H1 (cell line): ENCODE measurements around the gene ST8SIA5. TPM values are rescaled to one million over a fixed set of nuclear protein-coding genes. Genes with fewer than 3 reads are reported as not detected.

Source experiments
- CTCF ChIA-PET: fragments of 300-600 bp; sonication (Branson Sonifier 250); formaldehyde crosslinking; loops from one replicate; lab custom pipeline; 2021; ENCODE audit not compliant: partially characterized antibody; lab: Charles Lee
- POLR2A ChIA-PET: fragments of 300-600 bp; sonication (Branson Sonifier 250); formaldehyde crosslinking; loops from one replicate; lab custom pipeline; 2021; ENCODE audit warnings: inconsistent platforms; ENCODE audit not compliant: partially characterized antibody; lab: Charles Lee
- DNase-seq, 2 experiments: peaks; one replicate each; pipeline versions ENCODE4 v3.0.0 to v3.0.0-alpha.2; 2010 to 2022; ENCODE audit warnings: low spot score in 2 of 2, low read depth in 1 of 2, mixed read lengths in 1 of 2
- FAIRE-seq: peaks from 2 replicates; lab custom pipeline; 2011; peaks lifted over from hg19 to GRCh38; lab: Jason Lieb, UNC
- H2AFZ ChIP-seq: 2 replicates; pipeline ENCODE4 v1.8.1; 2012; ENCODE audit warnings: low read length, inconsistent platforms
- H2AK5ac ChIP-seq: 2 replicates; pipeline ENCODE4 v1.6.1; 2013; ENCODE audit warnings: low read depth, low read length
- H2BK120ac ChIP-seq: replicated peaks from 2 replicates; pipeline ENCODE3; 2013; ENCODE audit warnings: low read depth, low read length, inconsistent platforms
- H2BK12ac ChIP-seq: 2 replicates; pipeline ENCODE4 v1.6.1; 2013; ENCODE audit warnings: low read depth, low read length
- H2BK15ac ChIP-seq: 2 replicates; pipeline ENCODE4 v1.6.1; 2013; ENCODE audit warnings: low read length
- H2BK20ac ChIP-seq: 2 replicates; pipeline ENCODE4 v1.6.1; 2013; ENCODE audit warnings: low read length
- H2BK5ac ChIP-seq: 2 replicates; pipeline ENCODE4 v1.6.1; 2013; ENCODE audit warnings: low read depth, low read length
- H3K14ac ChIP-seq: 2 replicates; pipeline ENCODE4 v1.6.1; 2013; ENCODE audit warnings: inconsistent platforms; ENCODE audit not compliant: insufficient read length
- H3K18ac ChIP-seq: 2 replicates; pipeline ENCODE4 v1.6.1; 2013; ENCODE audit warnings: low read length; ENCODE audit errors: extremely low read depth
- H3K23ac ChIP-seq: 2 replicates; pipeline ENCODE4 v1.6.1; 2013; ENCODE audit warnings: inconsistent platforms; ENCODE audit not compliant: insufficient read length
- H3K23me2 ChIP-seq: 2 replicates; pipeline ENCODE4 v1.6.1; 2013; ENCODE audit warnings: low read depth, low read length
- H3K27ac ChIP-seq: 2 replicates; pipeline ENCODE4 v1.6.1; 2011; ENCODE audit warnings: low read depth, low read length, inconsistent platforms
- H3K27me3 ChIP-seq, 4 experiments: replicated peaks in 1 of 4; 1 replicate in 1 of 4; 2 replicates in 3 of 4; pipeline versions ENCODE4 v1.6.1 to v1.8.1; 2011 to 2013; ENCODE audit warnings: low read length in 3 of 4, mild to moderate bottlenecking in 3 of 4, inconsistent platforms in 2 of 4, mixed read lengths in 2 of 4, moderate library complexity in 1 of 4; ENCODE audit not compliant: control insufficient read depth in 3 of 4, insufficient read depth in 3 of 4; ENCODE audit errors: extremely low read depth in 1 of 4
- H3K36me3 ChIP-seq, 4 experiments: 2 replicates each; pipeline versions ENCODE4 v1.6.1 to v1.8.1; 2011 to 2013; ENCODE audit warnings: mild to moderate bottlenecking in 4 of 4, low read length in 3 of 4, moderate library complexity in 2 of 4, control low read depth in 1 of 4, inconsistent platforms in 1 of 4; ENCODE audit not compliant: insufficient read depth in 4 of 4, control insufficient read depth in 2 of 4
- H3K4ac ChIP-seq: replicated peaks from 2 replicates; pipeline ENCODE3; 2013; ENCODE audit warnings: low read length, low read depth, mixed read lengths, inconsistent platforms; ENCODE audit not compliant: insufficient read length
- H3K4me1 ChIP-seq, 4 experiments: replicated peaks in 1 of 4; 1 replicate in 1 of 4; 2 replicates in 3 of 4; pipeline versions ENCODE4 v1.6.1 to v1.8.1; 2011 to 2013; ENCODE audit warnings: low read length in 3 of 4, inconsistent platforms in 2 of 4, mixed read lengths in 1 of 4; ENCODE audit not compliant: insufficient read depth in 4 of 4, control insufficient read depth in 3 of 4
- H3K4me2 ChIP-seq, 2 experiments: 2 replicates each; pipeline versions ENCODE4 v1.6.1 to v1.8.1; 2011 to 2013; ENCODE audit warnings: low read depth in 2 of 2, low read length in 2 of 2, control low read depth in 1 of 2, inconsistent platforms in 1 of 2, mild to moderate bottlenecking in 1 of 2; ENCODE audit not compliant: insufficient read depth in 1 of 2
- H3K4me3 ChIP-seq, 4 experiments: fragments of 200-600, 300-600 bp in 1 of 4; sonication (generic), shearing (Covaris generic), sonication (Bioruptor Twin) in 1 of 4; 2 replicates each; pipeline versions ENCODE4 v1.5.1 to v1.8.1; 2011 to 2016; ENCODE audit warnings: low read length in 4 of 4, low read depth in 3 of 4, control low read depth in 2 of 4, inconsistent platforms in 2 of 4, mild to moderate bottlenecking in 2 of 4, mixed read lengths in 1 of 4, moderate library complexity in 1 of 4; ENCODE audit not compliant: insufficient read depth in 2 of 4; ENCODE audit errors: extremely low read depth in 1 of 4
- H3K56ac ChIP-seq: replicated peaks from 2 replicates; pipeline ENCODE3; 2013; ENCODE audit warnings: low read depth, mild to moderate bottlenecking, mixed read lengths, low read length, inconsistent platforms; ENCODE audit not compliant: insufficient read length
- H3K79me1 ChIP-seq: 2 replicates; pipeline ENCODE4 v1.6.1; 2013; ENCODE audit warnings: low read depth, low read length, control low read depth
- H3K79me2 ChIP-seq, 2 experiments: 2 replicates each; pipeline versions ENCODE4 v1.6.1 to v1.8.1; 2012 to 2013; ENCODE audit warnings: low read length in 2 of 2, mild to moderate bottlenecking in 2 of 2, inconsistent platforms in 1 of 2; ENCODE audit not compliant: insufficient read depth in 2 of 2, control insufficient read depth in 1 of 2
- H3K9ac ChIP-seq, 4 experiments: replicated peaks in 1 of 4; 1 replicate in 1 of 4; 2 replicates in 3 of 4; pipeline versions ENCODE4 v1.6.1 to v1.8.1; 2011 to 2013; ENCODE audit warnings: low read depth in 3 of 4, low read length in 3 of 4, control low read depth in 2 of 4, mild to moderate bottlenecking in 2 of 4, moderate library complexity in 2 of 4, inconsistent platforms in 1 of 4; ENCODE audit errors: extremely low read depth in 1 of 4
- H3K9me3 ChIP-seq, 2 experiments: 2 replicates each; pipeline versions ENCODE4 v1.6.1 to v1.8.1; 2012 to 2013; ENCODE audit warnings: mild to moderate bottlenecking in 2 of 2, moderate library complexity in 2 of 2, control low read depth in 1 of 2, inconsistent platforms in 1 of 2, low read depth in 1 of 2, low read length in 1 of 2, mixed read lengths in 1 of 2; ENCODE audit not compliant: insufficient read depth in 2 of 2
- H4K20me1 ChIP-seq, 2 experiments: replicated peaks in 1 of 2; 2 replicates each; pipeline versions ENCODE3 to v1.8.1; 2011 to 2013; ENCODE audit warnings: inconsistent platforms in 2 of 2, low read length in 2 of 2, mild to moderate bottlenecking in 1 of 2; ENCODE audit not compliant: insufficient read depth in 2 of 2, control insufficient read depth in 1 of 2
- H4K5ac ChIP-seq: 2 replicates; pipeline ENCODE4 v1.6.1; 2013; ENCODE audit warnings: low read length, low read depth, mixed read lengths, inconsistent platforms; ENCODE audit not compliant: insufficient read length
- H4K8ac ChIP-seq: 2 replicates; pipeline ENCODE4 v1.8.0; 2013; ENCODE audit warnings: mild to moderate bottlenecking, moderate library complexity, low read length, inconsistent platforms; ENCODE audit not compliant: insufficient read depth; ENCODE audit errors: extremely low read depth
- H4K91ac ChIP-seq: replicated peaks from 2 replicates; pipeline ENCODE3; 2013; ENCODE audit warnings: low read length, mixed read lengths, inconsistent platforms; ENCODE audit not compliant: insufficient read length
- HDAC2 ChIP-seq, 2 experiments: fragments of 300-600 bp in 1 of 2; sonication (generic) in 1 of 2; IDR thresholded peaks; 2 replicates each; pipeline ENCODE4 v1.6.1; 2011 to 2012; ENCODE audit warnings: low read depth in 2 of 2, low read length in 2 of 2, mild to moderate bottlenecking in 2 of 2, moderate library complexity in 2 of 2, borderline replicate concordance in 1 of 2, inconsistent platforms in 1 of 2
- NRF1 ChIP-seq: IDR thresholded peaks from 2 replicates; pipeline ENCODE4 v1.6.1; 2011; ENCODE audit warnings: mild to moderate bottlenecking, low read depth, low read length, improper control_type of control experiment
- WGBS, 2 experiments: shearing (Covaris generic) in 1 of 2; methylation state at CpG; one replicate each; pipeline versions ENCODE4 v1.1.6 to v1.1.7; 2013 to 2015; ENCODE audit warnings: low lambda C conversion rate in 2 of 2, mixed read lengths in 2 of 2, inconsistent platforms in 1 of 2, low coverage in 1 of 2, missing lambda C conversion rate in 1 of 2; ENCODE audit not compliant: insufficient replicate concordance in 2 of 2, insufficient coverage in 1 of 2, insufficient read length in 1 of 2; ENCODE audit errors: extremely low coverage in 1 of 2, missing lambda C conversion rate in 1 of 2; 5-methylcytosine and 5-hydroxymethylcytosine counted together
- polyA plus RNA-seq, 7 experiments: library from polyadenylated mRNA; depleted of rRNA in 3 of 7; stranded (reverse) in 5 of 7; unstranded in 2 of 7; fragments of >200 nt in 5 of 7; fragments of 200-250 nt in 2 of 7; gene quantifications; 1 replicate in 5 of 7; 2 replicates in 1 of 7; 4 replicates in 1 of 7; pipeline versions ENCODE4 v1.2.1 to v1.2.3, GENCODE V29; 2011 to 2013; ENCODE audit warnings: missing spikeins in 2 of 7, mixed read lengths in 2 of 7
- total RNA-seq: library from RNA; stranded (reverse); fragmentation: NEBNext Ultra II Directional; extraction: Animal tissue kit (Norgen Biotek cat#: 25700); gene quantifications from 2 replicates; pipeline ENCODE4 v1.2.1, GENCODE V29; 2021

ST8SIA5 gene
- total and polyA plus RNA-seq, 2 of the 8 experiments (the other 6 are each of a cell fraction or from before 2014, with no cell fraction given), result 2.4 to 6.3 TPM

GRCh38 chr18:46789088-46789487 is 32.2 kb upstream of the ST8SIA5 start:
- H3K4me3 ChIP-seq, result no peak overlapping the region
- H2BK15ac ChIP-seq, result no peak overlapping the region
- H3K56ac ChIP-seq, result no peak overlapping the region
- no peak overlapping the region for H4K91ac ChIP-seq
- H3K27ac ChIP-seq, result no peak overlapping the region
- 85% methylated on average over 4 of the region's 4 CpGs; no CpG with 5 or more reads in 1 of the 2 experiments for WGBS, 2 experiments
- H3K79me1 ChIP-seq, result no peaks in the 10 kb centered on the region
- H4K20me1 ChIP-seq, result no peaks in the 10 kb centered on the region
- H2BK20ac ChIP-seq, result no peak overlapping the region
- H3K23ac ChIP-seq, result no peak overlapping the region
- no peak overlapping the region for H2AK5ac ChIP-seq
- no peak overlapping the region for H4K5ac ChIP-seq
- H3K23me2 ChIP-seq, result no peaks in the 10 kb centered on the region
- FAIRE-seq, result no peak
- POLR2A ChIA-PET, result no interaction called here
- CTCF ChIA-PET, result interaction anchor here (0.7 kb wide), 1 partner anchor 23 kb away, joined by 5 read pairs; no protein-coding TSS in a partner anchor
- H3K9me3 ChIP-seq, result peaks cover 5 to 9% of the 10 kb centered on the region in 2 experiments; a peak in 3 of 4 replicates
- H3K14ac ChIP-seq, result no peak overlapping the region
- H3K79me2 ChIP-seq, result no peaks in the 10 kb centered on the region
- H2BK12ac ChIP-seq, result no peak overlapping the region
- H3K27me3 ChIP-seq, result no peaks in the 10 kb centered on the region
- no peaks in the 10 kb centered on the region for H3K36me3 ChIP-seq
- no peak overlapping the region for H3K4me2 ChIP-seq
- H2BK5ac ChIP-seq, result no peak overlapping the region
- no peak for DNase-seq
- H3K4me1 ChIP-seq, result no peaks in the 10 kb centered on the region
- H2BK120ac ChIP-seq, result no peak overlapping the region
- no peak overlapping the region for H3K4ac ChIP-seq
- no peak overlapping the region for H3K18ac ChIP-seq
- no peak overlapping the region for H4K8ac ChIP-seq
- H3K9ac ChIP-seq, result no peak overlapping the region
- H2AFZ ChIP-seq, result no peak overlapping the region
- TF ChIP-seq HDAC2 (IDR thresholded peaks at IDR 0.05; ENCODE audit: borderline replicate concordance in 1 of 2, low read depth in 2 of 2, low read length in 2 of 2) (no peak), NRF1 (no peak)
